NCI-H1092 (cell line): ENCODE data around the gene DOK7.

Source experiments
- DNase-seq: peaks from one replicate; lab custom pipeline; 2025; lab: John Stamatoyannopoulos, UW

Gene DOK7

GRCh38 chr4:3427706-3428446 lies 35.2 kb upstream of the DOK7 start:
- DNase-seq = no peak

GRCh38 chr4:3429651-3430050 lies 33.5 kb upstream of the DOK7 start:
- DNase-seq = no peak

- DNase-seq = no peak
Measured at GRCh38 chr4:3430524-3430923, 32.6 kb upstream of the DOK7 start.

GRCh38 chr4:3431446-3431993 lies 31.6 kb upstream of the DOK7 start:
- no peak for DNase-seq

- no peak for DNase-seq
Measured at GRCh38 chr4:3432381-3432790, 30.7 kb upstream of the DOK7 start.

- DNase-seq = no peak
Measured at GRCh38 chr4:3433138-3433869, 29.8 kb upstream of the DOK7 start.

- DNase-seq = no peak
Measured at GRCh38 chr4:3434881-3435685, 28.0 kb upstream of the DOK7 start.

GRCh38 chr4:3435686-3435956 lies 27.5 kb upstream of the DOK7 start:
- DNase-seq = no peak

GRCh38 chr4:3436048-3436797 lies 26.9 kb upstream of the DOK7 start:
- no peak for DNase-seq

- no peak for DNase-seq
Measured at GRCh38 chr4:3436798-3437581, 26.1 kb upstream of the DOK7 start.

- DNase-seq = no peak
Measured at GRCh38 chr4:3437582-3437936, 25.5 kb upstream of the DOK7 start.

GRCh38 chr4:3437998-3438846 lies 24.9 kb upstream of the DOK7 start:
- DNase-seq = no peak

GRCh38 chr4:3438847-3439180 lies 24.3 kb upstream of the DOK7 start:
- DNase-seq = no peak

- no peak for DNase-seq
Measured at GRCh38 chr4:3439391-3439790, 23.7 kb upstream of the DOK7 start.

- DNase-seq = no peak
Measured at GRCh38 chr4:3440011-3440410, 23.1 kb upstream of the DOK7 start.

GRCh38 chr4:3440979-3441500 lies 22.1 kb upstream of the DOK7 start:
- DNase-seq = no peak

- no peak for DNase-seq
Measured at GRCh38 chr4:3441501-3442459, 21.3 kb upstream of the DOK7 start, which contains the start of gene HGFAC. TSS of gene HGFAC (plus strand) at chr4:3441968. CDS start at chr4:3442002, 34 bp downstream.

GRCh38 chr4:3442460-3442958 lies 20.6 kb upstream of the DOK7 start:
- DNase-seq = no peak
